ENCODE data around the gene TP53INP2. TPM values are rescaled to one million over a fixed set of nuclear protein-coding genes. Genes with fewer than 3 reads are reported as not detected.

TP53INP2 gene
- polyA plus RNA-seq, 1 of the 3 experiments (the other 2 are of a cell fraction) = 6.4 TPM

- no peak overlapping the region for H3K4me3 ChIP-seq (ENCODE audit: low read depth in 2 of 2, low read length in 1 of 2)
- no peaks in the 10 kb centered on the region for H3F3A ChIP-seq (replicated peaks; ENCODE audit: insufficient read depth)
- no peak overlapping the region for H3K27ac ChIP-seq (ENCODE audit: low read depth in 2 of 2, low read length in 1 of 2)
- H3K4me2 ChIP-seq = no peak overlapping the region
- H3K9ac ChIP-seq = no peak overlapping the region
- ChIA-PET CTCF (interaction anchor here (0.7 to 2.4 kb wide), 4 partner anchors 10 to 434 kb away, joined by 3 to 14 read pairs (median 8); no protein-coding TSS in a partner anchor), POLR2A (no interaction called here)
- no peaks in the 10 kb centered on the region for H3K27me3 ChIP-seq (ENCODE audit: insufficient read depth)
- TF ChIP-seq RCOR1 (IDR thresholded peaks at IDR 0.05; ENCODE audit: low read length) (no peak), POLR2AphosphoS5 (IDR thresholded peaks at IDR 0.05; ENCODE audit: low read depth, low read length) (no peak), RXRA (IDR thresholded peaks at IDR 0.05; ENCODE audit: borderline replicate concordance, low read depth) (no peak), EP300 (IDR thresholded peaks at IDR 0.05; ENCODE audit: borderline replicate concordance in 1 of 2, low read depth in 1 of 2, low read length in 1 of 2) (no peak), FOXJ3 (CRISPR knock-in tag; IDR thresholded peaks at IDR 0.05) (no peak), SIN3A (IDR thresholded peaks at IDR 0.05; ENCODE audit: borderline replicate concordance, low read depth, low read length) (no peak), NFIC (IDR thresholded peaks at IDR 0.05; ENCODE audit: borderline replicate concordance) (no peak), FOSL2 (IDR thresholded peaks at IDR 0.05; ENCODE audit: borderline replicate concordance, low read depth) (no peak)
- TF ChIP-seq, protein P1, sequence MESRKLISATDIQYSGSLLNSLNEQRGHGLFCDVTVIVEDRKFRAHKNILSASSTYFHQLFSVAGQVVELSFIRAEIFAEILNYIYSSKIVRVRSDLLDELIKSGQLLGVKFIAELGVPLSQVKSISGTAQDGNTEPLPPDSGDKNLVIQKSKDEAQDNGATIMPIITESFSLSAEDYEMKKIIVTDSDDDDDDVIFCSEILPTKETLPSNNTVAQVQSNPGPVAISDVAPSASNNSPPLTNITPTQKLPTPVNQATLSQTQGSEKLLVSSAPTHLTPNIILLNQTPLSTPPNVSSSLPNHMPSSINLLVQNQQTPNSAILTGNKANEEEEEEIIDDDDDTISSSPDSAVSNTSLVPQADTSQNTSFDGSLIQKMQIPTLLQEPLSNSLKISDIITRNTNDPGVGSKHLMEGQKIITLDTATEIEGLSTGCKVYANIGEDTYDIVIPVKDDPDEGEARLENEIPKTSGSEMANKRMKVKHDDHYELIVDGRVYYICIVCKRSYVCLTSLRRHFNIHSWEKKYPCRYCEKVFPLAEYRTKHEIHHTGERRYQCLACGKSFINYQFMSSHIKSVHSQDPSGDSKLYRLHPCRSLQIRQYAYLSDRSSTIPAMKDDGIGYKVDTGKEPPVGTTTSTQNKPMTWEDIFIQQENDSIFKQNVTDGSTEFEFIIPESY (IDR thresholded peaks at IDR 0.05; ENCODE audit: borderline replicate concordance, low read depth) = no peak
- no peak overlapping the region for H2AFZ ChIP-seq (ENCODE audit: low read depth)
- DNase-seq = no peak
- H3K9me3 ChIP-seq = no peaks in the 10 kb centered on the region
- no peaks in the 10 kb centered on the region for H3K79me2 ChIP-seq (ENCODE audit: insufficient read depth)
- no peaks in the 10 kb centered on the region for H3K4me1 ChIP-seq (ENCODE audit: control insufficient read depth in 1 of 2, insufficient read depth in 2 of 2, low read depth in 1 of 2, low read length in 1 of 2)
- H3K9me2 ChIP-seq = no peaks in the 10 kb centered on the region
- no peaks in the 10 kb centered on the region for H4K20me1 ChIP-seq (ENCODE audit: insufficient read depth)
- peaks cover 51 to 90% of the 10 kb centered on the region in 2 experiments for H3K36me3 ChIP-seq (replicated peaks in 1 of 2; ENCODE audit: control insufficient read depth in 1 of 2, insufficient read depth in 2 of 2, low read length in 1 of 2)
- 95% methylated on average over 3 of the region's 3 CpGs for WGBS (ENCODE audit: low lambda C conversion rate)
These were observed 42.5 kb downstream of the TP53INP2 start for GRCh38 chr20:34746674-34747073.

GRCh38 chr20:34747479-34747878 lies 43.3 kb downstream of the TP53INP2 start:
- Histone ChIP-seq H3K27me3 (ENCODE audit: insufficient read depth) (no peaks in the 10 kb centered on the region), H3K9me3 (no peaks in the 10 kb centered on the region), H4K20me1 (ENCODE audit: insufficient read depth) (no peaks in the 10 kb centered on the region), H3K79me2 (ENCODE audit: insufficient read depth) (no peaks in the 10 kb centered on the region), H3K4me1 (ENCODE audit: control insufficient read depth in 1 of 2, insufficient read depth in 2 of 2, low read depth in 1 of 2, low read length in 1 of 2) (no peaks in the 10 kb centered on the region), H3K4me2 (no peak overlapping the region), H3K4me3 (ENCODE audit: low read depth in 2 of 2, low read length in 1 of 2) (no peak overlapping the region), H2AFZ (ENCODE audit: low read depth) (no peak overlapping the region), H3K9me2 (no peaks in the 10 kb centered on the region), H3K9ac (no peak overlapping the region), H3K36me3 (replicated peaks in 1 of 2; ENCODE audit: control insufficient read depth in 1 of 2, insufficient read depth in 2 of 2, low read length in 1 of 2) (peaks cover 47 to 82% of the 10 kb centered on the region in 2 experiments), H3K27ac (ENCODE audit: low read depth in 2 of 2, low read length in 1 of 2) (no peak overlapping the region), H3F3A (replicated peaks; ENCODE audit: insufficient read depth) (no peaks in the 10 kb centered on the region)
- WGBS (ENCODE audit: low lambda C conversion rate) = 91% methylated on average over 2 of the region's 2 CpGs
- ChIA-PET CTCF (interaction anchor here (0.7 to 2.4 kb wide), 6 partner anchors 9 to 435 kb away, joined by 3 to 14 read pairs (median 5); no protein-coding TSS in a partner anchor), POLR2A (no interaction called here)
- no peak for DNase-seq
- TF ChIP-seq, protein P2, sequence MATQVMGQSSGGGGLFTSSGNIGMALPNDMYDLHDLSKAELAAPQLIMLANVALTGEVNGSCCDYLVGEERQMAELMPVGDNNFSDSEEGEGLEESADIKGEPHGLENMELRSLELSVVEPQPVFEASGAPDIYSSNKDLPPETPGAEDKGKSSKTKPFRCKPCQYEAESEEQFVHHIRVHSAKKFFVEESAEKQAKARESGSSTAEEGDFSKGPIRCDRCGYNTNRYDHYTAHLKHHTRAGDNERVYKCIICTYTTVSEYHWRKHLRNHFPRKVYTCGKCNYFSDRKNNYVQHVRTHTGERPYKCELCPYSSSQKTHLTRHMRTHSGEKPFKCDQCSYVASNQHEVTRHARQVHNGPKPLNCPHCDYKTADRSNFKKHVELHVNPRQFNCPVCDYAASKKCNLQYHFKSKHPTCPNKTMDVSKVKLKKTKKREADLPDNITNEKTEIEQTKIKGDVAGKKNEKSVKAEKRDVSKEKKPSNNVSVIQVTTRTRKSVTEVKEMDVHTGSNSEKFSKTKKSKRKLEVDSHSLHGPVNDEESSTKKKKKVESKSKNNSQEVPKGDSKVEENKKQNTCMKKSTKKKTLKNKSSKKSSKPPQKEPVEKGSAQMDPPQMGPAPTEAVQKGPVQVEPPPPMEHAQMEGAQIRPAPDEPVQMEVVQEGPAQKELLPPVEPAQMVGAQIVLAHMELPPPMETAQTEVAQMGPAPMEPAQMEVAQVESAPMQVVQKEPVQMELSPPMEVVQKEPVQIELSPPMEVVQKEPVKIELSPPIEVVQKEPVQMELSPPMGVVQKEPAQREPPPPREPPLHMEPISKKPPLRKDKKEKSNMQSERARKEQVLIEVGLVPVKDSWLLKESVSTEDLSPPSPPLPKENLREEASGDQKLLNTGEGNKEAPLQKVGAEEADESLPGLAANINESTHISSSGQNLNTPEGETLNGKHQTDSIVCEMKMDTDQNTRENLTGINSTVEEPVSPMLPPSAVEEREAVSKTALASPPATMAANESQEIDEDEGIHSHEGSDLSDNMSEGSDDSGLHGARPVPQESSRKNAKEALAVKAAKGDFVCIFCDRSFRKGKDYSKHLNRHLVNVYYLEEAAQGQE (IDR thresholded peaks at IDR 0.05; ENCODE audit: low read depth, low read length) = no peak
- TF ChIP-seq, protein P3, sequence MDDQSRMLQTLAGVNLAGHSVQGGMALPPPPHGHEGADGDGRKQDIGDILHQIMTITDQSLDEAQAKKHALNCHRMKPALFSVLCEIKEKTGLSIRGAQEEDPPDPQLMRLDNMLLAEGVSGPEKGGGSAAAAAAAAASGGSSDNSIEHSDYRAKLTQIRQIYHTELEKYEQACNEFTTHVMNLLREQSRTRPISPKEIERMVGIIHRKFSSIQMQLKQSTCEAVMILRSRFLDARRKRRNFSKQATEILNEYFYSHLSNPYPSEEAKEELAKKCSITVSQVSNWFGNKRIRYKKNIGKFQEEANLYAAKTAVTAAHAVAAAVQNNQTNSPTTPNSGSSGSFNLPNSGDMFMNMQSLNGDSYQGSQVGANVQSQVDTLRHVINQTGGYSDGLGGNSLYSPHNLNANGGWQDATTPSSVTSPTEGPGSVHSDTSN (IDR thresholded peaks at IDR 0.05) = no peak
- TF ChIP-seq EP300 (IDR thresholded peaks at IDR 0.05; ENCODE audit: borderline replicate concordance in 1 of 2, low read depth in 1 of 2, low read length in 1 of 2) (no peak), RAD21 (IDR thresholded peaks at IDR 0.05; ENCODE audit: low read length) (no peak), MEF2A (IDR thresholded peaks at IDR 0.05; ENCODE audit: borderline replicate concordance, low read depth) (no peak), RXRA (IDR thresholded peaks at IDR 0.05; ENCODE audit: borderline replicate concordance, low read depth) (no peak), USF2 (IDR thresholded peaks at IDR 0.05; ENCODE audit: borderline replicate concordance, low read depth, low read length) (no peak), EZH2phosphoT487 (IDR thresholded peaks at IDR 0.05; ENCODE audit: borderline replicate concordance, low read depth) (no peak), RFX5 (IDR thresholded peaks at IDR 0.05; ENCODE audit: low read length) (no peak), SMC3 (IDR thresholded peaks at IDR 0.05; ENCODE audit: low read depth, low read length) (no peak)
- TF ChIP-seq, protein P1 (IDR thresholded peaks at IDR 0.05; ENCODE audit: borderline replicate concordance, low read depth) = no peak
